ENCODE results near the gene SERINC3. TPM values are rescaled to one million over a fixed set of nuclear protein-coding genes. Genes with fewer than 3 reads are reported as not detected.

Gene SERINC3
- total and polyA plus RNA-seq, 2 donors (not counting 1 experiment from before 2014, with no cell fraction given) = 31.4 to 51.6 TPM

- DNase-seq = no peak
- ChIA-PET CTCF (interaction anchor here (0.6 to 2.3 kb wide), 3 partner anchors 73 to 245 kb away, joined by 3 to 12 read pairs (median 3); no protein-coding TSS in a partner anchor), POLR2A (no interaction called here)
- peaks cover 5% of the 10 kb centered on the region for H3K27me3 Mint-ChIP-seq
- Histone ChIP-seq H3K27ac (ENCODE audit: low read length in 2 of 2) (no peak overlapping the region), H3K36me3 (replicated peaks in 1 of 2; ENCODE audit: control extremely low read depth in 1 of 2, control insufficient read depth in 1 of 2, extremely low read depth in 1 of 2, insufficient read depth in 2 of 2, low read length in 1 of 2) (no peaks in the 10 kb centered on the region), H4K20me1 (ENCODE audit: control insufficient read depth, insufficient read depth, low read length, poor library complexity, severe bottlenecking) (no peaks in the 10 kb centered on the region), H3K79me2 (ENCODE audit: control insufficient read depth, insufficient read depth, low read length) (no peaks in the 10 kb centered on the region), H3K4me2 (replicated peaks; ENCODE audit: low read depth, low read length, poor library complexity, severe bottlenecking) (no peak overlapping the region), H2AFZ (ENCODE audit: insufficient read depth, low read depth, low read length, poor library complexity, severe bottlenecking) (no peak overlapping the region), H3K4me3 (ENCODE audit: control extremely low read depth in 1 of 5, extremely low read depth in 1 of 5, insufficient read depth in 1 of 5, low read depth in 2 of 5, low read length in 4 of 5) (no peak overlapping the region), H3K9ac (ENCODE audit: low read length) (no peak overlapping the region), H3K27me3 (replicated peaks in 1 of 4; ENCODE audit: control extremely low read depth in 1 of 4, control insufficient read depth in 3 of 4, insufficient read depth in 4 of 4, low read length in 3 of 4) (no peaks in the 10 kb centered on the region), H3K4me1 (ENCODE audit: control insufficient read depth in 2 of 2, insufficient read depth in 2 of 2, low read length in 2 of 2) (no peaks in the 10 kb centered on the region), H3K9me3 (ENCODE audit: control extremely low read depth in 1 of 3, control insufficient read depth in 2 of 3, insufficient read depth in 1 of 3, low read length in 2 of 3) (no peaks in the 10 kb centered on the region)
- no peaks in the 10 kb centered on the region for H3K4me1 Mint-ChIP-seq
- ATAC-seq (ENCODE audit: low read depth) = no peak
- H3K4me3 Mint-ChIP-seq = no peak overlapping the region
- intact Hi-C loops (cut with micrococcal nuclease) = loop anchor here (5.0 kb wide), 1 partner anchor 244 kb away; no protein-coding TSS in a partner anchor
- H3K27ac Mint-ChIP-seq = no peak overlapping the region
- 87% methylated on average over 3 of the region's 5 CpGs for WGBS (ENCODE audit: insufficient coverage)
- TF ChIP-seq EZH2 (IDR thresholded peaks at IDR 0.05; ENCODE audit: borderline replicate concordance, insufficient read depth, low read depth, low read length, poor library complexity, severe bottlenecking) = no peak
- TF ChIP-seq CTCF (IDR thresholded peaks at IDR 0.05) = no peak
- no peaks in the 10 kb centered on the region for H3K9me3 Mint-ChIP-seq (ENCODE audit: insufficient read depth)
These were observed 60.1 kb downstream of the SERINC3 start for GRCh38 chr20:44461803-44462174.

DNA sequence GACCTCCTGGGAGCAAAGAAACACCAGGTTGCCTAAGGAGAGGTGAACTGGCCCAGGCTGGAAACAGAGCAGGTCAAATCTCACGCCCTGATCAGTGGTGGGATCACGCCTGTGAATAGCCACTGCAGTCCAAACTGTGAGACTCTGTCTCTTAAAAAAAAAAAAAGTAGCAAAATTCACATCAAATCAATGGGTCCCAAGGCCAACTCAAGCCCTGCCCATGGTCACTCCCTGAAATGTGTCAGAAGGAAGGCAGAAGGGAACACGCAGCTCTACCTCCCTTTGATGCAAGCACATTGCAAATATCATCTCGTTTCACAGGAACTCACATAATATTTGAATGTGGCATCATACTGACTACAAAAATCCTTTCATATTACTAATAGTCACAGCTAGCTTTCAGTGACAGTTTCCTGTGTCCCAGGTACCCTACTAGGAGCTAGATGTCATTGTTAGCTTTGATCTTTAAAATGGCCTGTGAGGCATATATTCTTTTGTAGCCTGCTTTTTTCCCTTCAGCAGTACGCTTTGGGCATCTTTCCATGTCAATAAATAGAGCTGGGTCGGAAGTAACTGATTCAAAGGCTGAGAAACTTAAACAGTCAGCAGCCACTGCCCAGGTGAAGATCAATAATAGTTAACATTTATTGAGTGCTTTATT, 60.6 kb downstream of the SERINC3 start:
- no peak overlapping the region for H2AFZ ChIP-seq (ENCODE audit: insufficient read depth, low read depth, low read length, poor library complexity, severe bottlenecking)
- no peaks in the 10 kb centered on the region for H3K9me3 Mint-ChIP-seq (ENCODE audit: insufficient read depth)
- H3K9me3 ChIP-seq (ENCODE audit: control extremely low read depth in 1 of 3, control insufficient read depth in 2 of 3, insufficient read depth in 1 of 3, low read length in 2 of 3) = no peaks in the 10 kb centered on the region
- 88% methylated on average over 1 of the region's 6 CpGs for WGBS (ENCODE audit: insufficient coverage)
- intact Hi-C loops (cut with micrococcal nuclease) = loop anchor here (5.0 kb wide), 1 partner anchor 244 kb away; no protein-coding TSS in a partner anchor
- H3K27me3 Mint-ChIP-seq = no peaks in the 10 kb centered on the region
- POLR2A ChIA-PET = no interaction called here
- no peaks in the 10 kb centered on the region for H3K36me3 ChIP-seq (replicated peaks in 1 of 2; ENCODE audit: control extremely low read depth in 1 of 2, control insufficient read depth in 1 of 2, extremely low read depth in 1 of 2, insufficient read depth in 2 of 2, low read length in 1 of 2)
- CTCF ChIA-PET = interaction anchor here (0.6 to 2.3 kb wide), 3 partner anchors 72 to 245 kb away, joined by 3 to 12 read pairs (median 3); no protein-coding TSS in a partner anchor
- DNase-seq (no peak), ATAC-seq (ENCODE audit: low read depth) (no peak)
- TF ChIP-seq CTCF (IDR thresholded peaks at IDR 0.05) (no peak), EZH2 (IDR thresholded peaks at IDR 0.05; ENCODE audit: borderline replicate concordance, insufficient read depth, low read depth, low read length, poor library complexity, severe bottlenecking) (no peak)
- H3K79me2 ChIP-seq (ENCODE audit: control insufficient read depth, insufficient read depth, low read length) = no peaks in the 10 kb centered on the region
- no peak overlapping the region for H3K4me2 ChIP-seq (replicated peaks; ENCODE audit: low read depth, low read length, poor library complexity, severe bottlenecking)
- H3K27ac ChIP-seq (ENCODE audit: low read length in 2 of 2) = no peak overlapping the region
- H3K27ac Mint-ChIP-seq = no peak overlapping the region
- no peak overlapping the region for H3K4me3 ChIP-seq (ENCODE audit: control extremely low read depth in 1 of 5, extremely low read depth in 1 of 5, insufficient read depth in 1 of 5, low read depth in 2 of 5, low read length in 4 of 5)
- no peaks in the 10 kb centered on the region for H3K4me1 ChIP-seq (ENCODE audit: control insufficient read depth in 2 of 2, insufficient read depth in 2 of 2, low read length in 2 of 2)
- no peak overlapping the region for H3K4me3 Mint-ChIP-seq
- H3K27me3 ChIP-seq (replicated peaks in 1 of 4; ENCODE audit: control extremely low read depth in 1 of 4, control insufficient read depth in 3 of 4, insufficient read depth in 4 of 4, low read length in 3 of 4) = no peaks in the 10 kb centered on the region
- no peaks in the 10 kb centered on the region for H4K20me1 ChIP-seq (ENCODE audit: control insufficient read depth, insufficient read depth, low read length, poor library complexity, severe bottlenecking)
- no peaks in the 10 kb centered on the region for H3K4me1 Mint-ChIP-seq
- no peak overlapping the region for H3K9ac ChIP-seq (ENCODE audit: low read length)

Data from B cell (primary cell).